Activated CD4-positive, alpha-beta T cell treated with anti-CD3 and anti-CD28 coated beads for 36 hours (primary cell): Measurements from ENCODE around the gene CFAP69. TPM values are rescaled to one million over a fixed set of nuclear protein-coding genes. Genes with fewer than 3 reads are reported as not detected.
A peak's percentile ranks its signal among the peaks of the same experiment; 100 is the strongest.

Source experiments
- ATAC-seq: fragments of 200-7000 bp; cut with Tn5 transposase; one replicate; pipeline ENCODE4 v1.10.0; 2021; ENCODE audit warnings: mild to moderate bottlenecking, moderate library complexity
- CTCF ChIA-PET: fragments of 350-600 bp; sonication (Branson Sonifier 250); formaldehyde crosslinking; loops from one replicate; lab custom pipeline; 2021; ENCODE audit warnings: antibody characterized with exemption; lab: Charles Lee
- POLR2A ChIA-PET: fragments of 350-600 bp; sonication (Branson Sonifier 250); formaldehyde crosslinking; loops from one replicate; lab custom pipeline; 2021; ENCODE audit warnings: antibody characterized with exemption, inconsistent platforms; lab: Charles Lee
- DNase-seq: peaks from one replicate; pipeline ENCODE4 v3.0.0-alpha.2; 2020
- H3K27ac Mint-ChIP-seq: one replicate; pipeline ENCODE4 v1.8.0; 2021; ENCODE audit warnings: mixed read lengths
- H3K27me3 Mint-ChIP-seq: one replicate; pipeline ENCODE4 v1.8.0; 2021; ENCODE audit warnings: mixed read lengths
- H3K36me3 Mint-ChIP-seq: one replicate; pipeline ENCODE4 v1.8.0; 2021; ENCODE audit warnings: low read depth, mixed read lengths
- H3K4me1 Mint-ChIP-seq: one replicate; pipeline ENCODE4 v1.8.0; 2021; ENCODE audit warnings: mixed read lengths
- H3K4me3 Mint-ChIP-seq: one replicate; pipeline ENCODE4 v1.8.0; 2021; ENCODE audit warnings: mild to moderate bottlenecking, moderate library complexity, mixed read lengths
- H3K9me3 Mint-ChIP-seq: one replicate; pipeline ENCODE4 v1.8.0; 2021; ENCODE audit warnings: low read depth, mixed read lengths
- intact Hi-C, 2 experiments: fragments of 100-400 bp; cut with DNase I in 1 of 2; cut with micrococcal nuclease in 1 of 2; formaldehyde crosslinking; loops; one replicate each; pipeline versions ENCODE4 v1.14.2 to v1.15.1; 2022 to 2024; cut with DNase I, micrococcal nuclease
- total RNA-seq, 2 experiments: library from RNA; stranded (reverse); gene quantifications; one replicate each; pipeline ENCODE4 v1.2.3, GENCODE V29; 2021

CFAP69 gene
- total RNA-seq, 2 experiments from 2014 or later: 0.25 to 0.70 TPM

DNA sequence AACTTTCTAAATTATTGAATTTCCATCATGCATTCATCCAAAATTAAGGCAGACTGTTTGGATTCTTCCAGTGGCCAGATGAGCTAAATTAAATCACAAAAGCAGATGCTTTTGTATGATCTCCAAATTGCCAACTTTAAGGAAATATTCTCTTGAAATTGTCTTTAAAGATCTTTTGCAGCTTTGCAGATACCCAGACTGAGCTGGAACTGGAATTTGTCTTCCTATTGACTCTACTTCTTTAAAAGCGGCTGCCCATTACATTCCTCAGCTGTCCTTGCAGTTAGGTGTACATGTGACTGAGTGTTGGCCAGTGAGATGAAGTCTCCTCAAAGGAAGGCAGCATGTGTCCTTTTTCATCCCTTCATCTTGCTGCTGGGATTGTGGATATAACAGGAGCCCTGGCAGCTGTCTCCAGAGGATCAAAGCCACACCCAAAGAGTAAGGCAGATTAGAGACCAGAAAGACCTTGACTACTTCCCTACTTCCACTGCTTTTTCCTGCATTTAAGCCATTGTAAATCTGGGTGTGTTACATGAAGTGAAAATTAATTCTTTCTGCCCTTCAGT is 8.2 kb upstream of the CFAP69 start:
- H3K27me3 Mint-ChIP-seq: peaks cover 2% of the 10 kb centered on the region
- no peaks in the 10 kb centered on the region for H3K4me1 Mint-ChIP-seq
- intact Hi-C loops: no loop called here
- no peaks in the 10 kb centered on the region for H3K36me3 Mint-ChIP-seq
- ChIA-PET CTCF (no interaction called here), POLR2A (no interaction called here)
- no peak overlapping the region for H3K4me3 Mint-ChIP-seq
- no peak for ATAC-seq
- no peaks in the 10 kb centered on the region for H3K9me3 Mint-ChIP-seq
- DNase-seq: no peak
- H3K27ac Mint-ChIP-seq: no peak overlapping the region

DNA sequence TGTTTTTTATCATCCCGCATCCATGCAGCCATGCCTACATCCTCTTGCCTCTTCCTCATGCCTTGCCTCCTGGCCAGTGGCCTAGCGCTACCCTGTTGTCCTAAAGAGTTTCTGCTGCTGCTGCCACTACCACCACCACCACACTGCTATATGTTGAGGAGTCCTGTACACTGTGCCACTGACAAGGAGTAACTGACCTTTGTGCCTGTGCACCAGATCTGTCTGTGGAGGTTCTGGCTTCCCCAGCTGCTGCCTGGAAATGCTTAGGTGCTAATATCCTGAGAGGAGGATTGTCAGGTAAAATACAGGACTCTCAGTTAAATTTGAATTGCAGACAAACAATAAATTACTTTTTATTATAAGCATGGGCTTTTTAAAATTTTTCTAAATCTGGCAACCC is 7.0 kb upstream of the CFAP69 start:
- Mint-ChIP-seq H3K4me1 (no peaks in the 10 kb centered on the region), H3K27ac (no peak overlapping the region), H3K36me3 (no peaks in the 10 kb centered on the region), H3K9me3 (no peaks in the 10 kb centered on the region), H3K27me3 (peaks cover 8% of the 10 kb centered on the region), H3K4me3 (no peak overlapping the region)
- ChIA-PET CTCF (interaction anchor here (0.5 kb wide), 1 partner anchor 1025 kb away, joined by 4 read pairs; no protein-coding TSS in a partner anchor), POLR2A (no interaction called here)
- no peak for DNase-seq
- ATAC-seq: no peak
- intact Hi-C loops: no loop called here

DNA sequence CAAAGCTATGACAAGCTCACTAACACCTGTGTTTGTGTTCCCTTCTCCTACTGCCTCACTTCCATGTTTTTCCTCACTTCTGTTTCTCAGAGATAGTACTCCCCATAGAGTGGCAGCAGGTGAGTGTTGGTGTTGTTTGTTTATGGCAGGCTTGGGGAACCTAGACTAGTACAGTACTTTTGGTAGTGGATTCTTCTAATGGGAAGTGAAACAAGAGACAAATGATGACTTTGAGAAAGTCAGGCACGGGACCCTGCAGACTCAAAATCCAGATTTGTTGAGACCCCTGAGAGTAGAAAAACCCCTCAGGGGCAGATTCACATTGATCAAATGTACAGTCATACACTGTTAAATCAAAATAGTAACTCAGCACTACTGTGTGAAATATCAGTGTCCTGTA is 6.4 kb upstream of the CFAP69 start:
- no peak overlapping the region for H3K27ac Mint-ChIP-seq
- intact Hi-C loops: no loop called here
- ChIA-PET POLR2A (no interaction called here), CTCF (no interaction called here)
- no peaks in the 10 kb centered on the region for H3K36me3 Mint-ChIP-seq
- ATAC-seq: no peak
- H3K27me3 Mint-ChIP-seq: peaks cover 8% of the 10 kb centered on the region
- no peaks in the 10 kb centered on the region for H3K4me1 Mint-ChIP-seq
- H3K4me3 Mint-ChIP-seq: no peak overlapping the region
- DNase-seq: no peak
- no peaks in the 10 kb centered on the region for H3K9me3 Mint-ChIP-seq

DNA sequence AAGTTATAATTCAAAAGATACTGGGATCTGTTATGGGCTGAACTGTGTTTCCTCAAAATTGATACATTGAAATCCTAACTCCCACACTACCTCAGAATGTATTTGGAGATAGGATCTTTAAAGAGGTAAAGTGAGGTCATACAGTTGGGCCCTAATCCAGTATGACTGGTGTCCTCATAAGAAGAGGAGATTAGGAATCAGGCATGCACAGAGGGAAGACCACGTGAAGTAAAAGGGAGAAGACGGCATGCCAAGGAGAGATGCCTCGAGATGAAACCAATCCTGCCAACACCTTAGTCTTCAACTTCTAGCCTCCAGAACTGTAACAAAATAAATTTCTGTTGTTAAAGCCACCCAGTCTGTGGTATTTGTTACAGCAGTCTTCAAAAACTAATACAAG is 5.9 kb upstream of the CFAP69 start:
- POLR2A ChIA-PET: no interaction called here
- Mint-ChIP-seq H3K4me1 (peaks cover under 1% of the 10 kb centered on the region), H3K9me3 (no peaks in the 10 kb centered on the region), H3K36me3 (no peaks in the 10 kb centered on the region), H3K27ac (no peak overlapping the region), H3K4me3 (no peak overlapping the region), H3K27me3 (peaks cover 10% of the 10 kb centered on the region)
- DNase-seq (no peak), ATAC-seq (no peak)
- intact Hi-C loops: no loop called here
- CTCF ChIA-PET: no interaction called here

DNA sequence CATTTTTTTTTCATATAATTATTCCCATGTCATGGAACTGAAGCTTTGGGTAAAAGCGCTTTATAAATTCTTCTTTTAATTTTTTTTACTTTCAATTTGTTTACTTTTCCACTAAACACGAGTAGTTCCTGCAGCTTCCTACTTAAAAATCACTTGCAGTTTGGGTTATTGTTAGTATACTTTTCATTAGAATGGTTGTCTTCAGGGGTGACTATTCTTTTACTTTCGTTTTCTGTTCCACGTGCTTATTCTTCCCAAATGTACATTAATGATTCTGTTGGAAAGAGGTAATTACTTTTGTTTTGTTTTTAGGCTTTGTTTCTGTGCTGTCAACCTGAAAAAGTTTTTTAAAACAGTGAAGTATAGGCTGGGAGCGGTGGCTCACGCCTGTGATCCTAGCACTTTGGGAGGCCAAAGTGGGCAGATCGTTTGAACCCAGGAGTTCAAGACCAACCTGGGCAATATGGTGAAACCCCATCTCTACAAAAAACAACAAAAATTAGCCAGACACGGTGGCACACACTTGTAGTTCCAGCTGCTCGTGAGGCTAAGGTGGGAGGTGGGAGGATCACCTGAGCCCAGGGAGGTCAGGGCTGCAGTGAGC is 5.2 kb upstream of the CFAP69 start:
- no peak for ATAC-seq
- ChIA-PET POLR2A (no interaction called here), CTCF (no interaction called here)
- no peak for DNase-seq
- no peak overlapping the region for H3K4me3 Mint-ChIP-seq
- no peaks in the 10 kb centered on the region for H3K9me3 Mint-ChIP-seq
- no peaks in the 10 kb centered on the region for H3K36me3 Mint-ChIP-seq
- intact Hi-C loops: no loop called here
- peaks cover 6% of the 10 kb centered on the region for H3K4me1 Mint-ChIP-seq
- H3K27me3 Mint-ChIP-seq: peaks cover 13% of the 10 kb centered on the region
- H3K27ac Mint-ChIP-seq: no peak overlapping the region

DNA sequence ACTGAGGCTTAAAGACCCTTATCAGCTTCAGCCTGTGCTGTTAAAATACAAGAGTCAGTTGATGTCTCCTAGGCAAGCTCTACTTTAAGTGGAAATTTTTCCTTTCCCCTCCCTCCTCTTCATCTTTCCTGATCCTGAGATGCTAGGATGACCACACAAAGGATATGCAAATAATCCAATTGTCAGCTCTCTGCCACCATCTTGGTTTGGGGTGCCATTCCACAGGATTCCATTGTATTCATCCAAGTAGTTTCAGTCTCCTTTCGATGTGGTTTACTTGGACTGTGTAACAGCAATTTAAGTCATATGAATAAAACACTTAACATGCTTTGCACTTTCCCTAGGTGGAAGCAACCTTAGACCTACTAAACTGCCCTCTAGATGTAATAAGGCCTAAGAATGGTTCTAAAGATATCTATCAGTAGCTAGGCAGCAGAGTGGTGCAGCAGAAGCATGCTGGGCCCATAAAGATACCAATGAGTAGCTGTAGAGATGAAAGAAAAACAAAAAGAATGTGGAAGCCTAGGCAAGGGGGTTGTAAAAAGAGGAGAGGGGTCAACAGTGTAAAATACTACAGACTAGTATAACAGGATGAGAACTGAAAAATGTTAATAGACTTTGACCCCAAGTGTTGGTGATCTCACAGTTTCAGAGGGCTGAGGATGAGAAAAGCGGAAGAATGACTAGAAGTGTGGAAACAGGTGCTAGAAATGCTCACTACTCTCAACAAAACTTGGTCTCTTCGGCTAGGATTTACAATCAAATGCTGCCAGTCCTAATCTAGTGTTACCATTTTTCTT is 2.4 kb upstream of the CFAP69 start:
- Mint-ChIP-seq H3K36me3 (no peaks in the 10 kb centered on the region), H3K4me1 (peaks cover 16% of the 10 kb centered on the region), H3K4me3 (no peak overlapping the region), H3K9me3 (no peaks in the 10 kb centered on the region), H3K27me3 (peaks cover 27% of the 10 kb centered on the region), H3K27ac (no peak overlapping the region)
- intact Hi-C loops: no loop called here
- DNase-seq: no peak
- no peak for ATAC-seq
- ChIA-PET CTCF (interaction anchor here (0.6 to 1.6 kb wide), 3 partner anchors 47 to 186 kb away, joined by 3 to 6 read pairs (median 3); no protein-coding TSS in a partner anchor), POLR2A (interaction anchor here (0.6 kb wide), 2 partner anchors 68 to 1436 kb away, joined by 4 read pairs; no protein-coding TSS in a partner anchor)

DNA sequence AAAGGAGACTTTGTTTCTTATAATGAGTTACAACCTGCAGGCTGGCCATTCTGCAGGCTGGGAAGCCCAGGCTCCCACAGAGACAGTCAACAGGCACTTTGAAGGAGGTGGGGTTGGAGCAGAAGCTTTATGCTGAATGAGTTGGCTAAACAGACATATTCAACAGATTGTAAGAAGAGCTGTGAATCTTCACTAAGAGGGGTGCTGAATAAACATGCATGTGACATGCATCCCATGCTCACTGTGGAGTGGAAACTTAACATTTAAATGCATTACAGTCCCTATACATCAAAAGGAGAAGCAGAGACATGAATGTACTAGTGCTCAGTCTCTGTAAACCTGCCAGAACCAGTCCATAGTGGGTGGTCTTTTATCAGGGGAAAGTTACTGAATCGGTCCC is 1.4 kb upstream of the CFAP69 start:
- Mint-ChIP-seq H3K36me3 (no peaks in the 10 kb centered on the region), H3K4me1 (peaks cover 16% of the 10 kb centered on the region), H3K4me3 (no peak overlapping the region), H3K27ac (no peak overlapping the region), H3K9me3 (no peaks in the 10 kb centered on the region), H3K27me3 (peaks cover 25% of the 10 kb centered on the region)
- ATAC-seq (no peak), DNase-seq (no peak)
- ChIA-PET CTCF (interaction anchor here (0.6 to 1.6 kb wide), 3 partner anchors 46 to 359 kb away, joined by 3 to 6 read pairs (median 3); no protein-coding TSS in a partner anchor), POLR2A (interaction anchor here (0.5 kb wide), 1 partner anchor 690 kb away, joined by 3 read pairs; no protein-coding TSS in a partner anchor)
- intact Hi-C loops: no loop called here

DNA sequence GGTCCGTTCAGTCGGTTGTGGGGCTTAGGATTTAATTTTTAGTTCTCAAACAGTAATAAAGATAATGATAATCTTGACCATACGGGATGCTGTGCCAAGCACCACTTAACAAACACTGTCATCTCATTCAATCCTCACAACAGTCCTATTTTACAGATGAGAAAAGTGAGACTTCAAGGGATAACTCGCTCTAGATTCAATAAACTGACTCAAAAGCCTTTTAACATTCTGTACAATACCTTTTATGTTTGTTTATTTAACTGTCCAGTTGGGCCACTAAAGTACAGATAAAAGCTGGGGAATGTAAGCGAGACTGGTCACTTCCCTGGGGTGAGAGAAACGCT is 437 bp upstream of the CFAP69 start:
- DNase-seq (no peak), ATAC-seq (no peak)
- H3K27me3 Mint-ChIP-seq: peaks cover 29% of the 10 kb centered on the region
- no peaks in the 10 kb centered on the region for H3K36me3 Mint-ChIP-seq
- H3K27ac Mint-ChIP-seq: no peak overlapping the region
- POLR2A ChIA-PET: no interaction called here
- H3K4me1 Mint-ChIP-seq: peaks cover 16% of the 10 kb centered on the region
- H3K9me3 Mint-ChIP-seq: no peaks in the 10 kb centered on the region
- intact Hi-C loops: loop anchor here in 1 of 2 experiments (1.0 kb wide), 1 partner anchor 160 kb away; no protein-coding TSS in a partner anchor
- CTCF ChIA-PET: interaction anchor here (0.8 to 1.6 kb wide), 4 partner anchors 9 to 358 kb away, joined by 3 to 6 read pairs (median 4); partner anchors contain the start of gene STEAP1
- peak overlapping the region; percentile 77 for H3K4me3 Mint-ChIP-seq

DNA sequence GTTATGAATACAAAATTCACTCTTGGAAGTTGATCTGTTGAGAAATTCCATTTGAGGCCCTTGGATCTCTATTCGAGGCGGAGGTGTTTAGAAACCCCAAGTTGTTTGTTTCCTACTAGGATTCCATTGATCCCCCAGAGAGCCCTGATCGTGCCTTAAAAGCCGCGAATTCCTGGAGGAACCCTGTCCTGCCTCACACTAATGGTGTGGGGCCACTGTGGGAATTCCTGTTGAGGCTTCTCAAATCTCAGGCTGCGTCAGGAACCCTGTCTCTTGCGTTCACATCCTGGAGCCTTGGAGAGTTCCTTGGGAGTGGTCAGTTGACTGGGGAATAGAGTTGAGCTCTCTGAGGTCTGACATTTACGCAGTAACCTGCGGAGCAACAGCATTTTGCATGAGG is 1.2 kb downstream of the CFAP69 start:
- Mint-ChIP-seq H3K27me3 (peaks cover 37% of the 10 kb centered on the region), H3K4me1 (peaks cover 16% of the 10 kb centered on the region), H3K27ac (no peak overlapping the region), H3K4me3 (peak overlapping the region; percentile 77), H3K9me3 (no peaks in the 10 kb centered on the region), H3K36me3 (no peaks in the 10 kb centered on the region)
- ATAC-seq (no peak), DNase-seq (no peak)
- POLR2A ChIA-PET: no interaction called here
- CTCF ChIA-PET: interaction anchor here (0.5 to 1.2 kb wide), 3 partner anchors 11 to 1697 kb away, joined by 3 read pairs; no protein-coding TSS in a partner anchor
- intact Hi-C loops: loop anchor here (5.0 kb wide), 2 partner anchors 51 to 101 kb away; partner anchors contain the start of gene GTPBP10 (in 1 of the 2)

DNA sequence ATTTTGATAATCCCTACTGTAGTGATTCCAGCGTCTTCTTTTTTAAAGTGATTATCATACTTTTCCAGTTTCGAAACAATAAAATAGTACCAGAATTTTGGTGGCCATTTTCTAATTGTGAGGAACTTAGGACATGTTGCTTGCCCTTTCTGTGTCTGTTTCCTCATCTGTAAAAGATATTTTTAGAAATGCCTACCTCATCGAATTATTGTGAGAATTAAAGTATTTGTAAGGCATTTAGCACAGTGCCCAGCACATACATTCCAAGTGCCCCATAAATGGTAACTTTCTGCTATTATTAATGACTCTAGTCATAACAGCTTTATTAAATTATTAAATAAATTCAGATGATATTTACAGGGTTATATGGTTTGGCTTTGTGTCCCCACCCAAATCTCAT is 3.7 kb downstream of the CFAP69 start:
- intact Hi-C loops: loop anchor here (5.0 kb wide), 2 partner anchors 49 to 99 kb away; partner anchors contain the start of gene GTPBP10 (in 1 of the 2)
- DNase-seq: no peak
- no peaks in the 10 kb centered on the region for H3K9me3 Mint-ChIP-seq

DNA sequence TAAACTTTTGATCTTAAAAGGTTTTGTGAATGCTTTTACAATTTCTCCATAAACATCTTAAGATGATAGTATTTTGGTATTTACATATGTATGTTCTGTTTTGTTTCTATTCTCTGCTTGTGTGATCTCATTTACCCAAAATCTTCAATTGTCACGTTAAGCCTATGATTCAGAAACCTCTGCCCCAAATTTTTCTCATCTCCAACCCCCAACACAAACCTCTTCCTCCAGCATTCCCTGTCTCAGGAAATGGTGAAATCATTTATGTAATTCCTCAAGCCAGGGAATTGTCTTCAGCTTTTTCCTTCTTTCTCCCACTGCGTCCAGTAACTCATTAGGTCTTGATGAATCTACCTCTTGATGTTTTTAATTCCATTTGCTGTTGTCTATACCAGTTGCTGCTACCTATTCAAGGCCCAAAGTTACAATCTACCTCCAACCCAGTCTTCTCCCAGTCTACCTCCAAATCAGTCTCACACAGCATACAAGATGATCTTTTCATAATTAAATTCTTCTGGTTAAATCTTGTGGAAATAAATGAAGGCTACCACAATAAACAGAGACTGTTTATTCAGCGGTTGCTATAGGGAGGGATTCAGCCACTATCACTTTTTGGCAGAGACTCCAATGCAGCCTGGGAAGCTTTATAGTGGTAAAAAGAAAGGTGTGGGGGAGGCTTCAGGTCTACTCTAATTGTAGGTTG is 5.8 kb downstream of the CFAP69 start:
- Mint-ChIP-seq H3K4me3 (no peak overlapping the region), H3K4me1 (peaks cover 4% of the 10 kb centered on the region), H3K36me3 (no peaks in the 10 kb centered on the region), H3K9me3 (peaks cover 1% of the 10 kb centered on the region), H3K27ac (no peak overlapping the region), H3K27me3 (peaks cover 41% of the 10 kb centered on the region)
- no peak for DNase-seq
- POLR2A ChIA-PET: no interaction called here
- intact Hi-C loops: no loop called here
- CTCF ChIA-PET: no interaction called here
- no peak for ATAC-seq

More for the DNA sequence above, 3.7 kb downstream of the CFAP69 start:
- no peak overlapping the region for H3K27ac Mint-ChIP-seq
- no peaks in the 10 kb centered on the region for H3K36me3 Mint-ChIP-seq
- ChIA-PET CTCF (no interaction called here), POLR2A (no interaction called here)
- ATAC-seq: no peak
- no peak overlapping the region for H3K4me3 Mint-ChIP-seq
- peaks cover 16% of the 10 kb centered on the region for H3K4me1 Mint-ChIP-seq
- peaks cover 39% of the 10 kb centered on the region for H3K27me3 Mint-ChIP-seq
